ENCODE data around the gene STX1B. TPM values are rescaled to one million over a fixed set of nuclear protein-coding genes. Genes with fewer than 3 reads are reported as not detected.

STX1B gene
- total RNA-seq, 1 donor from 2014 or later = 11.0 TPM

- Histone ChIP-seq H3K4me3 (ENCODE audit: insufficient read depth, low read depth, low read length) (no peak overlapping the region), H3K4me1 (ENCODE audit: insufficient read depth, low read length) (no peaks in the 10 kb centered on the region), H2AFZ (ENCODE audit: low read depth, low read length) (no peak overlapping the region), H3K9me3 (ENCODE audit: insufficient read depth, low read depth, low read length) (no peaks in the 10 kb centered on the region), H3K4me2 (ENCODE audit: low read length) (no peak overlapping the region), H3K36me3 (ENCODE audit: insufficient read depth, low read length) (peaks cover 30% of the 10 kb centered on the region), H3K27me3 (ENCODE audit: insufficient read depth, low read length) (no peaks in the 10 kb centered on the region), H4K20me1 (ENCODE audit: insufficient read depth, low read length) (peaks cover 41% of the 10 kb centered on the region), H3K9ac (ENCODE audit: low read length) (no peak overlapping the region), H3K79me2 (ENCODE audit: insufficient read depth, low read length) (no peaks in the 10 kb centered on the region), H3K27ac (ENCODE audit: low read depth, low read length) (no peak overlapping the region)
- no peak for DNase-seq (ENCODE audit: low read depth)
- FAIRE-seq = no peak
- TF ChIP-seq, protein P1, sequence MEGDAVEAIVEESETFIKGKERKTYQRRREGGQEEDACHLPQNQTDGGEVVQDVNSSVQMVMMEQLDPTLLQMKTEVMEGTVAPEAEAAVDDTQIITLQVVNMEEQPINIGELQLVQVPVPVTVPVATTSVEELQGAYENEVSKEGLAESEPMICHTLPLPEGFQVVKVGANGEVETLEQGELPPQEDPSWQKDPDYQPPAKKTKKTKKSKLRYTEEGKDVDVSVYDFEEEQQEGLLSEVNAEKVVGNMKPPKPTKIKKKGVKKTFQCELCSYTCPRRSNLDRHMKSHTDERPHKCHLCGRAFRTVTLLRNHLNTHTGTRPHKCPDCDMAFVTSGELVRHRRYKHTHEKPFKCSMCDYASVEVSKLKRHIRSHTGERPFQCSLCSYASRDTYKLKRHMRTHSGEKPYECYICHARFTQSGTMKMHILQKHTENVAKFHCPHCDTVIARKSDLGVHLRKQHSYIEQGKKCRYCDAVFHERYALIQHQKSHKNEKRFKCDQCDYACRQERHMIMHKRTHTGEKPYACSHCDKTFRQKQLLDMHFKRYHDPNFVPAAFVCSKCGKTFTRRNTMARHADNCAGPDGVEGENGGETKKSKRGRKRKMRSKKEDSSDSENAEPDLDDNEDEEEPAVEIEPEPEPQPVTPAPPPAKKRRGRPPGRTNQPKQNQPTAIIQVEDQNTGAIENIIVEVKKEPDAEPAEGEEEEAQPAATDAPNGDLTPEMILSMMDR (IDR thresholded peaks at IDR 0.05; ENCODE audit: insufficient read depth, low read depth, low read length) = no peak
- TF ChIP-seq EZH2 (IDR thresholded peaks at IDR 0.05; ENCODE audit: insufficient read depth, low read length) = no peak
- H3K36me3 Mint-ChIP-seq (ENCODE audit: low read depth, unreplicated experiment) = peaks cover 28% of the 10 kb centered on the region
- no peaks in the 10 kb centered on the region for H3K27me3 Mint-ChIP-seq (ENCODE audit: low read depth, unreplicated experiment)
- H3K4me1 Mint-ChIP-seq (ENCODE audit: low read depth, unreplicated experiment) = no peaks in the 10 kb centered on the region
- peak overlapping the region; percentile 3 for H3K4me3 Mint-ChIP-seq (ENCODE audit: unreplicated experiment)
- H3K27ac Mint-ChIP-seq (ENCODE audit: unreplicated experiment) = no peak overlapping the region
- peaks cover 4% of the 10 kb centered on the region for H3K9me3 Mint-ChIP-seq (ENCODE audit: unreplicated experiment)
Measured at GRCh38 chr16:30976486-30976885, 34.0 kb downstream of the STX1B start.

- Histone ChIP-seq H2AFZ (ENCODE audit: low read depth, low read length) (no peak overlapping the region), H3K4me2 (ENCODE audit: low read length) (no peak overlapping the region), H3K4me1 (ENCODE audit: insufficient read depth, low read length) (no peaks in the 10 kb centered on the region), H3K27me3 (ENCODE audit: insufficient read depth, low read length) (no peaks in the 10 kb centered on the region), H3K79me2 (ENCODE audit: insufficient read depth, low read length) (no peaks in the 10 kb centered on the region), H3K27ac (ENCODE audit: low read depth, low read length) (no peak overlapping the region), H3K9me3 (ENCODE audit: insufficient read depth, low read depth, low read length) (no peaks in the 10 kb centered on the region), H3K36me3 (ENCODE audit: insufficient read depth, low read length) (peaks cover 39% of the 10 kb centered on the region), H3K4me3 (ENCODE audit: insufficient read depth, low read depth, low read length) (no peak overlapping the region), H4K20me1 (ENCODE audit: insufficient read depth, low read length) (peaks cover 41% of the 10 kb centered on the region), H3K9ac (ENCODE audit: low read length) (no peak overlapping the region)
- Mint-ChIP-seq H3K4me3 (ENCODE audit: unreplicated experiment) (no peak overlapping the region), H3K36me3 (ENCODE audit: low read depth, unreplicated experiment) (peaks cover 36% of the 10 kb centered on the region), H3K9me3 (ENCODE audit: unreplicated experiment) (peaks cover 4% of the 10 kb centered on the region), H3K27ac (ENCODE audit: unreplicated experiment) (no peak overlapping the region), H3K27me3 (ENCODE audit: low read depth, unreplicated experiment) (no peaks in the 10 kb centered on the region), H3K4me1 (ENCODE audit: low read depth, unreplicated experiment) (no peaks in the 10 kb centered on the region)
- TF ChIP-seq, protein P1 (IDR thresholded peaks at IDR 0.05; ENCODE audit: insufficient read depth, low read depth, low read length) = no peak
- TF ChIP-seq EZH2 (IDR thresholded peaks at IDR 0.05; ENCODE audit: insufficient read depth, low read length) = no peak
- no peak for DNase-seq (ENCODE audit: low read depth)
- no peak for FAIRE-seq
Measured at GRCh38 chr16:30974348-30974747, 36.1 kb downstream of the STX1B start.

- Histone ChIP-seq H3K4me2 (ENCODE audit: low read length) (no peak overlapping the region), H3K9ac (ENCODE audit: low read length) (no peak overlapping the region), H3K27ac (ENCODE audit: low read depth, low read length) (no peak overlapping the region), H3K4me1 (ENCODE audit: insufficient read depth, low read length) (no peaks in the 10 kb centered on the region), H3K9me3 (ENCODE audit: insufficient read depth, low read depth, low read length) (no peaks in the 10 kb centered on the region), H3K4me3 (ENCODE audit: insufficient read depth, low read depth, low read length) (no peak overlapping the region), H3K79me2 (ENCODE audit: insufficient read depth, low read length) (no peaks in the 10 kb centered on the region), H4K20me1 (ENCODE audit: insufficient read depth, low read length) (peaks cover 37% of the 10 kb centered on the region), H3K27me3 (ENCODE audit: insufficient read depth, low read length) (no peaks in the 10 kb centered on the region), H3K36me3 (ENCODE audit: insufficient read depth, low read length) (peaks cover 38% of the 10 kb centered on the region), H2AFZ (ENCODE audit: low read depth, low read length) (no peak overlapping the region)
- Mint-ChIP-seq H3K4me3 (ENCODE audit: unreplicated experiment) (peak overlapping the region; percentile 60), H3K9me3 (ENCODE audit: unreplicated experiment) (peaks cover 4% of the 10 kb centered on the region), H3K4me1 (ENCODE audit: low read depth, unreplicated experiment) (no peaks in the 10 kb centered on the region), H3K36me3 (ENCODE audit: low read depth, unreplicated experiment) (peaks cover 38% of the 10 kb centered on the region), H3K27me3 (ENCODE audit: low read depth, unreplicated experiment) (no peaks in the 10 kb centered on the region), H3K27ac (ENCODE audit: unreplicated experiment) (no peak overlapping the region)
- DNase-seq (ENCODE audit: low read depth) (no peak), FAIRE-seq (no peak)
- TF ChIP-seq EZH2 (IDR thresholded peaks at IDR 0.05; ENCODE audit: insufficient read depth, low read length) = no peak
- TF ChIP-seq, protein P1 (IDR thresholded peaks at IDR 0.05; ENCODE audit: insufficient read depth, low read depth, low read length) = peak; percentile 18
Measured at GRCh38 chr16:30972872-30973271, 37.6 kb downstream of the STX1B start.

Measured in astrocyte (in vitro differentiated cells and primary cell).